ENCODE data around the gene BICRA.

DNA sequence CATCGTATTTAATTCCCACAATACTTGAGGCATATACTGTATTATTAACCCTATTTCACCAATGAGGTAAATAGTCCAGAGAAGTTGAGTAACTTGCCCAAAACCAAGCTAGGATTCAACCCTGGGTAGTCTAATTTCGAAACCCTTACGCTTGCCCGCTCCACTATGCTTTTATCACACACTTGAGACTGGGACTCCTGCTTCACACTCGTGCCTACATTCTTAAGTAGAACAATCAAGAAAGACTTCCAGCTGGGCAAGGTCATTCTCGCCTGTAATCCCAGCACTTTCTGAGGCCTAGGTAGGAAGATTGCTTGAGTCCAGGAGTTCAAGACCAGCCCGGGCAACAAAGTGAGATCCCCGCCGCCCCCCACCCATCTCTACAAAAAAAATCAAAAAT is 39.6 kb upstream of the BICRA start:
- no peak for TF ChIP-seq EZH2 (optimal IDR thresholded peaks at IDR 0.05; ENCODE audit: low read depth, low read length)
- TF ChIP-seq, protein P1, sequence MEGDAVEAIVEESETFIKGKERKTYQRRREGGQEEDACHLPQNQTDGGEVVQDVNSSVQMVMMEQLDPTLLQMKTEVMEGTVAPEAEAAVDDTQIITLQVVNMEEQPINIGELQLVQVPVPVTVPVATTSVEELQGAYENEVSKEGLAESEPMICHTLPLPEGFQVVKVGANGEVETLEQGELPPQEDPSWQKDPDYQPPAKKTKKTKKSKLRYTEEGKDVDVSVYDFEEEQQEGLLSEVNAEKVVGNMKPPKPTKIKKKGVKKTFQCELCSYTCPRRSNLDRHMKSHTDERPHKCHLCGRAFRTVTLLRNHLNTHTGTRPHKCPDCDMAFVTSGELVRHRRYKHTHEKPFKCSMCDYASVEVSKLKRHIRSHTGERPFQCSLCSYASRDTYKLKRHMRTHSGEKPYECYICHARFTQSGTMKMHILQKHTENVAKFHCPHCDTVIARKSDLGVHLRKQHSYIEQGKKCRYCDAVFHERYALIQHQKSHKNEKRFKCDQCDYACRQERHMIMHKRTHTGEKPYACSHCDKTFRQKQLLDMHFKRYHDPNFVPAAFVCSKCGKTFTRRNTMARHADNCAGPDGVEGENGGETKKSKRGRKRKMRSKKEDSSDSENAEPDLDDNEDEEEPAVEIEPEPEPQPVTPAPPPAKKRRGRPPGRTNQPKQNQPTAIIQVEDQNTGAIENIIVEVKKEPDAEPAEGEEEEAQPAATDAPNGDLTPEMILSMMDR (IDR thresholded peaks at IDR 0.05; ENCODE audit: low read length) = no peak
